GM21786 (cell line): ENCODE measurements around the gene SDK1.
"Not testable (repeated sequence)": the region's sequence is repeated elsewhere in the genome, so short reads cannot be mapped to it uniquely, and the experiment has no call there.

Source experiments
- ATAC-seq: cut with Tn5 transposase; IDR thresholded peaks from one replicate; pipeline ENCODE4 v1.9.1; 2021; ENCODE audit not compliant: unreplicated experiment

Gene SDK1

DNA sequence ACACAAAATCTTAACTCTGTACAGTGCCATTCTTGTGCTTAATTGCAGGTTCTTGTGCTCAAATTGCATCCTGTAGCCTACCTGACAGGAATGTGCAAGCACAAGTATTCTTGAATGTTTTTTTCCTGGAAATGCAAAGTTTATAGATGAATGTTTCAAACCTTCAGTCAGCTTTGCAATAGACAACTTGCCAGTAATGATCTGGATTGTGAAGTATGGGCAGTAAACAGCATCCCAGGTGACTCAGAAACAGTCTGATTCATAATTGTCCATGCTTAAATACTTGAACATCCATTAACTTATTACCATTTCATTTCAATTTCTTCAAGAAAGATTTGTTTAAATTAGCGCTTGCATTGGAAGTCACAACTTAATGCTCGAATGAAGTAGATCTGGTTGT lies 347.2 kb downstream of the SDK1 start:
- ATAC-seq, result no peak

DNA sequence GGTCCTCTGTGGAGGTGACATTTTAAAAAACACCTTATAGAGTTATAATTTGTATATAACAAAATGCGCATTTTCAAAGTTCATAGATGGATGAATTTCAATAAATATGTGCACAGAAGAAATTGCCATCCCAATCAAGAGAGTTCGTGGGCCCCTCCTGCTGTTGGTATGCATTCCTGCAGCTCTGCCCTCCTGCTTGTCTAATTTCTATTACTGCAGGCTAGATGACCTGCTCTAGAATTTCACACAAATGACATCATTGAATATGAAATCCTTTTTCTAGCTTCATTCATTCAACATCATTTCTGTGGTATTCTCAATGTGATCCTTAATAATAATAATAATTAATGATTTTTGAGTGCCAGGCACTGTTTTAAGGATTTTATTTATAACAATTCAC lies 348.2 kb downstream of the SDK1 start:
- no peak for ATAC-seq

GRCh38 chr7:3649678-3650440 lies 348.8 kb downstream of the SDK1 start:
- ATAC-seq, result no peak

DNA sequence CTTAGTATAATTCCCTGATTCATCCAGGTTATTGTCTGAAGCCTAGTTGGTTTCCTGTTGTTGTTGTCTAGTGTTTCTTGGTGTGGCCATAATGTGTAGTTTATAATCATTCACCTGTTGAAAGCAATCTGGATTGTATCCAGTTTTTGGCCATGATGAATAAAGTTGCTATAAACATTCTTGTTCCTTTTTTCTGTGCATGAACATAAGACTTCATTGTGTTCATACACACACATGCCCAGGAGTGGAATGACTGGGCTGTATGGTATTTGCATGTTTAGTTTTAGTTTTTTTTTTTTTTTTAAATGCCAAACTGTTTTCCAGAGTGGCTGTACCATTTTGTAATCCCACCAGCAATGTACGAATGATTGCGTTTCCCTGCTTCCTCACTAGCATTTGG lies 349.8 kb downstream of the SDK1 start:
- ATAC-seq, result no peak

DNA sequence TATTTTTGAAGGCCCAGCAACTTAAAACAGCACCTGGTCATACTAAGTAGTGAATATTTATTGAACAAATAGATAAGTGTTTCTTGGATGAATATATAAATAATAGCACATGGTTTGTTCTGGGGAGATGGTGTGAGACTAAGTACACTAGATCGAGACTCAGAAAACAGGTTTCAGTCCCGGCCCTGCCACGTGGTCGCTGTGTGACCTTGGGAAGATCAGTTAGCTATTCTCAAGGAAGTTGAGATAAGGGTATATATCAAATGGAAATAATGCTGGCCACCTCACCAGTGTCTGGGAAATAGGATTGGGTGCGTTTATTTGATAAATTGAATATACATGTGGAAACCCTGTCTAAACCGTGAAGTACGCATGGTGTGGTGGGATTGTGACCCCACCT lies 354.6 kb downstream of the SDK1 start:
- no peak for ATAC-seq

- ATAC-seq, result no peak
Observed at GRCh38 chr7:3657206-3657605, 356.2 kb downstream of the SDK1 start.

DNA sequence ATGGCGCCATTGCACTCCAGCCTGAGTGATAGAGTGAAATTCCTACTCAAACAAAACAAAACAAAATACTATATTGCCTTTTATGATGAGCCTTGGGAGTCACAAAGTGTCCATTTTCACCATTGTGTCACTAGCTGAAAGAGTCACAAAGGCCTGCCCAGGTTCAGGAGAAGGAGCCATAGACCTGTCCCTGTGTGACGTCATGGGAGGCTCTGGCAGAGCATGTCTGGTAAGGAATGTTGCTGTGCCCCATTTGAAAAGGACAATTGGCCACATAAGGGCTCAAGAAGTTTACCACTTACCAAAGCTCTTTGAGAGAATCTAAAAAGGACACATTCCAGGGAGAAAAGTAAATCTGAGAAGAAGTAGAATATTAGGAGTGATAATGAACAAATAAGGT lies 367.7 kb downstream of the SDK1 start:
- ATAC-seq, result no peak

GRCh38 chr7:3670898-3671297 lies 369.8 kb downstream of the SDK1 start:
- no peak for ATAC-seq

DNA sequence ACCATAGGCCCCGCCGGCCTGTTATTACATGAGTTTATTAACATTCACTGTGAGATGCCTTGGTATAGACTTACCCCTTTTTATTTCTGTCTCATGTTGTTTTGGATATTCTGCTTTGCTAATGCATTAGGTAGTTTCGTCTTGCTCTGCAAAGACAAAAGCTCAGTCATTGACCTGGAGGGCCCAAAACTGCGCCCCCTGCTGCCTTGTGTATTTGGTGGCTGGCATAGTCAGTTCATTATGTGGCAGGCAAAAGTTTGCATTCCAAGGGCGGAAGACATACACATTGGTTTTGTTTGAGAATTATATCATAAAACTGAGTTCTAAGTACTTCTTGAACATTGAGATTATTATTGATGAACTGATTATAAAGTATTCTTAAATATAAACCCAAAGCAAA lies 372.5 kb downstream of the SDK1 start:
- no peak for ATAC-seq

- ATAC-seq, result no peak
Observed at GRCh38 chr7:3678314-3678810, 377.3 kb downstream of the SDK1 start.

- no peak for ATAC-seq
Observed at GRCh38 chr7:3682028-3682710, 381.1 kb downstream of the SDK1 start.

DNA sequence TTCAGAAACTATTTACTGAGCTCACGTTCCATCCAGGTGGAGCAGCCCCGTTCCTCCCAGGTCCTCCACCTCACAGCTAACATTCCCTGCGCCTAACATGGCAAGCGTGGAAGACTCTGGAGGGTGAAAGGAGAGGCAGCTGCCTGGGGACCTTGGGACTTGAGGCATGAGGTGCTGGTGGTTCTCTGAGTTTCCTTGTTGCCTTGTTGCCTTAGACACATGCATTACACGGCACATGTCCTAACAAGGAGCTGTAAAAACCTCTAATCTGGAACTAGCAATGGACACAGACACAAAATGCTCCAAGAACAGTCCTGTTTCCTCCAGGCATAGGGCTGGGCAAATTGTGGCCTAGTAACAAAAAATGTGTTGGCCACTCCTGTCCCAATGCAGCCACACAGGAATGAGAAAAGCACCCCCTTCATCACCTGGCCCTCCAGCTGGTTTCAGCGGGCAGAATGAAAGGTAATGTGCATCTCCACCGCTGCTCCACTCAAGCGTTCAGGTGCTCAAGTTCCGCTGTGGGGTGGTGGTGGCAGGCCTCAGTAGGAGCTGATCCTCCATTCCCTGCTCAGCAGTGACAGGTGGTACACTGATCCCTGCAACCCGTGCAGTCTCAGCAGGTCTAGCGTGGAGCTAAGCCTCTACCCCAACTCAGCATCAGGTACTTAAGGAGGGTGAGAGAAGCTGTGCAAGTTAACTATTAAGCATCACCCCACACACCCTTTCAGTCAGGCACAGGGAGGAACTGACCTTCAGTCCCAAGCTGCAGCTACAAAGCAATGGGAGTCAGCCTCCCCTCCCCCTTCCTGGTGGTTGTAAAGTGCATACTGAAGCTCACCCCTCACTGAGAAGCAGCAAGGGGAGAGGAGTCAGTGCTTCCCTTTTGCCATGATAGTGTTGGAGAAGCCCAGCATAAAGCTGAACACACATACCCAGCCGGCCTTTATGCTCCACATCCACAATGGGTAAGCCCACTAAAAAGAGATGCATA lies 382.8 kb downstream of the SDK1 start:
- no peak for ATAC-seq

DNA sequence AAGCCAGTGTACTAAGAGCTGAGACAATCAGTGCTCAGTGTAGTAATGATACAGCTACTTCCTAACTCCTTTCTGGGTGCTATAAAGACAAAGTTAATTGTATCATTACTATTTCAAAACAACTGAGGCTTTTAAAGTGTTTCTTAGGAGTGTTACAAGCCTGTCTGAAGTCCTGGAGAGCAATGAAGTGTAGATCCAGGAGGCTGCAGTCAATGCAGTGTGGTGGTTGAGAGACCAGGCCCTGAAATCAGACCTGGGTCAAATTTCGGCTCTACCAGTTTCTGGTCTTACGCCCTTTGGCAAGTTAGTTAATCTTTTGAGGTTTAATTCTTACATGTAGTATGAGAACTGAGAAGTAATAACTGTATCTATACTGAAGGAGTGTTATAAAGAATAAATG lies 387.0 kb downstream of the SDK1 start:
- ATAC-seq, result no peak

DNA sequence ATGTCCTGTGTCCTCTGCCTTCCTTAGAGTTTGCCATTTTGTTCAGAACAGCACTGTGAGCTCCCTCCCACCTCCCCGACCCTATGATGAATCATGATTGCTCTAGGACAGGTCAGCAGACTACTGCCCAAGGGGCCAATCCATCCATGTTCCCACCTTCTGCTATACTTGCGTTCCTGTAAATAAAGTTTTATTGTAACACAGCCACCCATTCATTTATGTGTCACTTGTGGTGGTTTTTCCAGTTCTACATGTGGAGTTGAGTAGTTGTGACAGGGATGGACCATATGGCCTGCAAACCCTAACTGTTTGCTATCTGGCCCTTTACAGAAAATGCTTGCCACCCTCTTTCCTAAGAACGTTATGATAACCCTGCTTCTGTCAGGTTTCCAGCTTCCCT lies 387.8 kb downstream of the SDK1 start:
- no peak for ATAC-seq

DNA sequence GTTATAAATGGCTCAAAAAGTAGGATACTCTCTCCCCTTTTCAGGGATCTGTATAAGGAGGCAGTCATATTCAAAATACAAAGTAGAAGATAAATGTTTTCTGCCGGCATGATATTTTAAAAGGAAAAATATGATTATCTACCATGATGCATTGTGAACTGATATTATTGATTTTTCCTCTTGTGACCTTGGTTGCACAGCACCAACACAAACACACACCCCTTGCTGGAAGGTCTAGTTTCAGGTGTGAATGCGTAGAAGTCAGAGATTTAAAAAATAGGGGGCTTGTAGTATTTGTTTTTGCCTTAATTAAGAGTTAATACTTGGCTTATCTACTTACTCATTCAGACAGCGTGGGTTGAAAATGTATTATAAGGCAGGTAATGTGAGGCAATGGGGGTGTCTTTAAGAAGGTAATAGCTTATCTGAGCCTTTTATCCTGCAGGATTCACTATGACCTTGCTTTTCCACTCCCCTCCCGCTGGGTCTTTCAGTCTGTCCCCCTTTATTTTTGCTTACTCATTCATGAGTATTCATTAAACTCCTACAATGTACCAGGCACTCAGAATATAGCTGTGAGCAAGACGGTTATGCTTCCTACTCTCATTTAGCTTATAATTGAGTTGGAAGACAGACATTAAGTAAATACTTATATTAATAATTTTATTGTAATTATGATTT lies 390.6 kb downstream of the SDK1 start:
- ATAC-seq, result no peak

GRCh38 chr7:3695602-3696001 lies 394.6 kb downstream of the SDK1 start:
- no peak for ATAC-seq

- no peak for ATAC-seq
Observed at GRCh38 chr7:3696113-3696512, 395.1 kb downstream of the SDK1 start.

DNA sequence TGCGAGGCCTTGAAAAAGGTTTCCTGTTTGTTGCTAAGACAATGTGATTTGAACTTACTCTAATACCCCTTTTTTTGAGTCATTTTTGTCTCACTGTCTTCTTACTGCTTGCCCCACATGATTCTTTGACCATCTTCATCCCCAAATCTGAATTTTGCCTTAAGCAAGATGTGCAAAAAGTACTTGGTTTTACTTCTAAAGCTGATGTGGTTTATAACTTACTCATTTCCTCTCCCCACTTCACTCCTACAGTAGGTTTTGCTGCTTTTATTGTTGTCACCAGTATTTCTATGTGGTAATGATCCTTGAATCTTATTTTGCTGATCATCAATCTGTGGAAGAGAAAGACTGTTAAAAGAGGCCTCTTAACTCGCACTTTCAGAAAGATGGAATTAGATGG lies 396.4 kb downstream of the SDK1 start:
- ATAC-seq, result no peak

DNA sequence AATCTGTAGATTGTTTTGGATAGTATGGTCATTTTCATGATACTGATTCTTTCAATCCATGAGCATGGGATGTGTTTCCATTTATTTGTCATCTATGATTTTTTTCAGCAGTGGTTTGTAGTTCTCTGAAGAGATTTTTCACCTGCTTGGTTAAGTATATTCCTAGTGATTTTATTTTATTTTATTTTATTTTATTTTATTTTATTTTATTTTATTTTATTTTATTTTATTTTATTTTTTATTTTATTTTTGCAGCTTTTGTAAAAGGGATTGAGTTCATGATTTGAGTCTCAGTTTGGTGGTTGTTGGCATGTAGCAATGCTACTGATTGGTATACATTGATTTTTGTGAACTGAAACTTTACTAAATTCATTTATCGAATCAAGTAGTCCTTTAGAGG lies 404.2 kb downstream of the SDK1 start:
- ATAC-seq, result no peak

DNA sequence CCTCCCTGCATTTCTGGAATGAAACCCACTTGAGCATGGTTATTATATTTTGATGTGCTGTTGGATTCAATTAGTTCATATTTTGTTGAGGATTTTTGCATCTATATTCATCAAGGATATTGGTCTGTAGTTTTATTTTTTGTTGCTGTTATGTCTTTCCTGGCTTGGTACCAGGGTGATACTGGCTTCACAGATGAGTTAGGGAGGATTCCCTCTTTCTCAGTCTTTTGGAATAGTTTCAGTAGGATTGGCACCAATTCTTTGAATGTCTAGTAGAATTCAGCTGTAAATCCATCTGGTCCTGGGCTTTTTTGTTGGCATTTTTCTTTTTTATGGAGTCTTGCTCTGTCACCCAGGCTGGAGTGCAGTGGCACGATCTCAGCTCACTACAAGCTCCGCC lies 405.0 kb downstream of the SDK1 start:
- ATAC-seq, result not testable (repeated sequence)

- ATAC-seq, result no peak
Observed at GRCh38 chr7:3710122-3710521, 409.1 kb downstream of the SDK1 start.
